Endothelial cell of umbilical vein (primary cell): ENCODE measurements around the gene DENND1A. TPM values are rescaled to one million over a fixed set of nuclear protein-coding genes. Genes with fewer than 3 reads are reported as not detected.

ENCODE experiments used
- BruUV-seq: library from RNA; stranded (reverse); fragments of 400-500 nt; replicated peaks from 2 replicates; lab custom pipeline; 2021; lab: Mats Ljungman, UMichigan
- CTCF ChIA-PET: fragments of 300-600, 350-600 bp; sonication (Branson Sonifier 250); formaldehyde crosslinking; loops from one replicate; lab custom pipeline; 2021; ENCODE audit warnings: antibody characterized with exemption, inconsistent platforms; lab: Charles Lee
- POLR2A ChIA-PET: fragments of 300-600, 350-600 bp; sonication (Branson Sonifier 250); formaldehyde crosslinking; loops from one replicate; lab custom pipeline; 2021; ENCODE audit warnings: antibody characterized with exemption, inconsistent platforms; lab: Charles Lee
- DNase-seq: peaks from one replicate; pipeline ENCODE4 v3.0.0-alpha.2; 2011; ENCODE audit warnings: low read depth, low spot score
- FAIRE-seq: peaks from 2 replicates; lab custom pipeline; 2011; peaks lifted over from hg19 to GRCh38; lab: Jason Lieb, UNC
- H2AFZ ChIP-seq: 2 replicates; pipeline ENCODE4 v1.6.0; 2012; ENCODE audit warnings: low read depth, low read length, control low read depth, inconsistent platforms
- H3K27ac ChIP-seq: 2 replicates; pipeline ENCODE4 v1.5.1; 2011; ENCODE audit warnings: low read depth, mild to moderate bottlenecking, control low read depth, low read length, moderate library complexity; ENCODE audit not compliant: insufficient read depth
- H3K27me3 ChIP-seq, 2 experiments: 2 replicates each; pipeline versions ENCODE4 v1.6.0 to v1.6.1; 2011; ENCODE audit warnings: low read length in 2 of 2, mixed read lengths in 1 of 2; ENCODE audit not compliant: control insufficient read depth in 2 of 2, insufficient read depth in 2 of 2
- H3K36me3 ChIP-seq, 2 experiments: 2 replicates in 1 of 2; 3 replicates in 1 of 2; pipeline ENCODE4 v1.5.1; 2011; ENCODE audit warnings: low read length in 2 of 2, mild to moderate bottlenecking in 1 of 2, moderate library complexity in 1 of 2; ENCODE audit not compliant: control insufficient read depth in 2 of 2, insufficient read depth in 2 of 2; ENCODE audit errors: extremely low read depth in 1 of 2
- H3K4me1 ChIP-seq: 3 replicates; pipeline ENCODE4 v1.5.1; 2011; ENCODE audit warnings: mild to moderate bottlenecking, low read length; ENCODE audit not compliant: control insufficient read depth, insufficient read depth; ENCODE audit errors: extremely low read depth
- H3K4me2 ChIP-seq: 2 replicates; pipeline ENCODE4 v1.6.1; 2011; ENCODE audit warnings: low read length, control low read depth, mixed read lengths; ENCODE audit not compliant: insufficient read depth
- H3K4me3 ChIP-seq, 3 experiments: fragments of 200-600 bp in 1 of 3; sonication (generic), shearing (Covaris generic) in 1 of 3; replicated peaks in 1 of 3; 2 replicates each; pipeline ENCODE4 v1.5.1; 2011 to 2016; ENCODE audit warnings: control low read depth in 3 of 3, low read length in 3 of 3, mild to moderate bottlenecking in 2 of 3, inconsistent platforms in 1 of 3, low read depth in 1 of 3, moderate library complexity in 1 of 3; ENCODE audit not compliant: insufficient read depth in 1 of 3
- H3K79me2 ChIP-seq: 2 replicates; pipeline ENCODE4 v1.6.0; 2012; ENCODE audit warnings: low read length, inconsistent platforms; ENCODE audit not compliant: control insufficient read depth, insufficient read depth
- H3K9ac ChIP-seq: replicated peaks from 2 replicates; pipeline ENCODE3; 2011; ENCODE audit warnings: low read length, control low read depth; ENCODE audit not compliant: insufficient read depth; ENCODE audit errors: extremely low read depth
- H3K9me1 ChIP-seq: replicated peaks from 3 replicates; pipeline ENCODE4 v1.6.0; 2011; ENCODE audit warnings: mild to moderate bottlenecking, low read length; ENCODE audit not compliant: control insufficient read depth, insufficient read depth; ENCODE audit errors: extremely low read depth
- H3K9me3 ChIP-seq: replicated peaks from 2 replicates; pipeline ENCODE4 v1.5.1; 2012; ENCODE audit warnings: low read length, inconsistent platforms; ENCODE audit not compliant: control insufficient read depth, insufficient read depth
- H4K20me1 ChIP-seq: replicated peaks from 2 replicates; pipeline ENCODE3; 2011; ENCODE audit warnings: mild to moderate bottlenecking, low read length; ENCODE audit not compliant: control insufficient read depth, insufficient read depth; ENCODE audit errors: extremely low read depth
- CTCF ChIP-seq, 2 donors: IDR thresholded peaks; 1 replicate in 1 of 2; 2 replicates in 1 of 2; pipeline ENCODE4 v1.5.1; 2011; ENCODE audit warnings: low read length in 2 of 2, mild to moderate bottlenecking in 2 of 2, moderate library complexity in 2 of 2, control low read depth in 1 of 2, inconsistent platforms in 1 of 2, low read depth in 1 of 2; ENCODE audit not compliant: insufficient read depth in 1 of 2; ENCODE audit errors: extremely low read depth in 1 of 2
- EZH2 ChIP-seq: IDR thresholded peaks from 2 replicates; pipeline ENCODE4 v1.6.1; 2012; ENCODE audit warnings: borderline replicate concordance, low read depth, mild to moderate bottlenecking, moderate library complexity, low read length, inconsistent platforms; ENCODE audit not compliant: severe bottlenecking
- FOS ChIP-seq: IDR thresholded peaks from 2 replicates; pipeline ENCODE4 v1.6.1; 2011; ENCODE audit warnings: mild to moderate bottlenecking, low read length, moderate library complexity, borderline replicate concordance; ENCODE audit not compliant: insufficient read depth
- GATA2 ChIP-seq: IDR thresholded peaks from 2 replicates; pipeline ENCODE4 v1.7.0; 2011; ENCODE audit warnings: low read depth, mild to moderate bottlenecking, moderate library complexity, mixed read lengths, low read length; ENCODE audit not compliant: insufficient read length, insufficient read depth
- JUN ChIP-seq: IDR thresholded peaks from 2 replicates; pipeline ENCODE4 v1.6.1; 2011; ENCODE audit warnings: borderline replicate concordance, low read depth; ENCODE audit not compliant: insufficient read length, insufficient read depth
- MAX ChIP-seq: IDR thresholded peaks from 2 replicates; pipeline ENCODE4 v1.6.1; 2011; ENCODE audit not compliant: insufficient read depth, insufficient read length
- MYC ChIP-seq: IDR thresholded peaks from one replicate; pipeline ENCODE4 v1.6.1; 2011; ENCODE audit warnings: mild to moderate bottlenecking, low read depth, low read length
- POLR2A ChIP-seq: IDR thresholded peaks from 2 replicates; pipeline ENCODE4 v1.6.1; 2012; ENCODE audit warnings: low read depth, mild to moderate bottlenecking, control low read depth, low read length
- POLR2AphosphoS5 ChIP-seq: IDR thresholded peaks from 2 replicates; pipeline ENCODE4 v1.6.1; 2012; ENCODE audit warnings: low read depth, mild to moderate bottlenecking, control low read depth, low read length, moderate library complexity; ENCODE audit not compliant: insufficient read depth
- dilution Hi-C: fragments of 300-500 bp; cut with MboI; formaldehyde crosslinking; loops from one replicate; pipeline ENCODE4 v1.15.0; 2019; ENCODE audit warnings: low sequenced_read_pairs; ENCODE audit not compliant: extremely low pct_ligation_motif_present
- intact Hi-C: fragments of 100-400 bp; cut with micrococcal nuclease; formaldehyde crosslinking; loops from one replicate; pipeline ENCODE4 v1.10.0; 2022
- polyA plus RNA-seq, 4 experiments: library from polyadenylated mRNA; depleted of rRNA in 3 of 4; stranded (reverse) in 3 of 4; unstranded in 1 of 4; fragments of >200 nt; gene quantifications; 2 replicates each; pipeline versions ENCODE4 v1.2.1 to v1.2.3, GENCODE V29; 2011 to 2012; ENCODE audit warnings: missing spikeins in 1 of 4
- total RNA-seq: library from RNA; stranded (reverse); gene quantifications from 2 replicates; pipeline ENCODE4 v1.2.3, GENCODE V29; 2021

Gene DENND1A
- total and polyA plus RNA-seq, 2 donors (not counting 3 experiments of a cell fraction or from before 2014, with no cell fraction given) = 18.5 to 24.5 TPM

- H3K9ac ChIP-seq = no peak overlapping the region
- H3K79me2 ChIP-seq = no peaks in the 10 kb centered on the region
- H3K4me3 ChIP-seq = no peak overlapping the region
- BruUV-seq = no TSS peak
- intact Hi-C loops = no loop called here
- no peak for DNase-seq
- ChIA-PET POLR2A (no interaction called here), CTCF (no interaction called here)
- no peaks in the 10 kb centered on the region for H3K9me3 ChIP-seq
- no peaks in the 10 kb centered on the region for H4K20me1 ChIP-seq
- no peak overlapping the region for H3K27ac ChIP-seq
- no peaks in the 10 kb centered on the region for H3K9me1 ChIP-seq
- H3K36me3 ChIP-seq = no peaks in the 10 kb centered on the region
- no peak for FAIRE-seq
- dilution Hi-C loops = no loop called here
- H3K27me3 ChIP-seq = no peaks in the 10 kb centered on the region
- H2AFZ ChIP-seq = no peak overlapping the region
- no peak for TF ChIP-seq MAX
- TF ChIP-seq FOS = no peak
- TF ChIP-seq CTCF (IDR thresholded peaks at IDR 0.05; ENCODE audit: extremely low read depth in 1 of 2, insufficient read depth in 1 of 2, low read depth in 1 of 2, low read length in 2 of 2) = no peak
- TF ChIP-seq POLR2A = no peak
- no peak for TF ChIP-seq JUN
- TF ChIP-seq GATA2 = no peak
- no peak for TF ChIP-seq MYC
- TF ChIP-seq POLR2AphosphoS5 = no peak
- TF ChIP-seq EZH2 = no peak
- H3K4me2 ChIP-seq = no peak overlapping the region
- H3K4me1 ChIP-seq = no peaks in the 10 kb centered on the region
These were observed 395.6 kb downstream of the DENND1A start for GRCh38 chr9:123534336-123534735.
